ENCODE measurements around the gene CEP112. TPM values are rescaled to one million over a fixed set of nuclear protein-coding genes. Genes with fewer than 3 reads are reported as not detected.

CEP112 gene
- total and polyA plus RNA-seq, 10 of the 15 experiments (the other 5 are each of a cell fraction or from before 2014, with no cell fraction given), result 0.11 to 3.8 (median 0.32) TPM; not detected in 1

- TF ChIP-seq ZBTB4 (CRISPR knock-in tag; IDR thresholded peaks at IDR 0.05), result no peak
- TF ChIP-seq CREB1 (IDR thresholded peaks at IDR 0.05; ENCODE audit: low read depth), result peak; percentile 27; the same call in 1 of the 2 replicates
- no peak for TF ChIP-seq EGR1 (IDR thresholded peaks at IDR 0.05; ENCODE audit: borderline replicate concordance in 1 of 2, low read depth in 2 of 2, low read length in 2 of 2)
- no peak for TF ChIP-seq NFXL1 (IDR thresholded peaks at IDR 0.05; ENCODE audit: borderline replicate concordance)
- peak; percentile 47; the same call in 1 of the 2 replicates for TF ChIP-seq ZBTB40 (IDR thresholded peaks at IDR 0.05; ENCODE audit: borderline replicate concordance)
- peak; percentile 32 to 63; a peak in 2 of 4 replicates for TF ChIP-seq EP300 (IDR thresholded peaks at IDR 0.05; ENCODE audit: borderline replicate concordance in 1 of 2, control insufficient read depth in 1 of 2, low read depth in 2 of 2, low read length in 2 of 2)
- TF ChIP-seq CBFB (IDR thresholded peaks at IDR 0.05; ENCODE audit: low read depth), result no peak
- no peak for TF ChIP-seq CHD4 (IDR thresholded peaks at IDR 0.05)
- TF ChIP-seq, protein P1, sequence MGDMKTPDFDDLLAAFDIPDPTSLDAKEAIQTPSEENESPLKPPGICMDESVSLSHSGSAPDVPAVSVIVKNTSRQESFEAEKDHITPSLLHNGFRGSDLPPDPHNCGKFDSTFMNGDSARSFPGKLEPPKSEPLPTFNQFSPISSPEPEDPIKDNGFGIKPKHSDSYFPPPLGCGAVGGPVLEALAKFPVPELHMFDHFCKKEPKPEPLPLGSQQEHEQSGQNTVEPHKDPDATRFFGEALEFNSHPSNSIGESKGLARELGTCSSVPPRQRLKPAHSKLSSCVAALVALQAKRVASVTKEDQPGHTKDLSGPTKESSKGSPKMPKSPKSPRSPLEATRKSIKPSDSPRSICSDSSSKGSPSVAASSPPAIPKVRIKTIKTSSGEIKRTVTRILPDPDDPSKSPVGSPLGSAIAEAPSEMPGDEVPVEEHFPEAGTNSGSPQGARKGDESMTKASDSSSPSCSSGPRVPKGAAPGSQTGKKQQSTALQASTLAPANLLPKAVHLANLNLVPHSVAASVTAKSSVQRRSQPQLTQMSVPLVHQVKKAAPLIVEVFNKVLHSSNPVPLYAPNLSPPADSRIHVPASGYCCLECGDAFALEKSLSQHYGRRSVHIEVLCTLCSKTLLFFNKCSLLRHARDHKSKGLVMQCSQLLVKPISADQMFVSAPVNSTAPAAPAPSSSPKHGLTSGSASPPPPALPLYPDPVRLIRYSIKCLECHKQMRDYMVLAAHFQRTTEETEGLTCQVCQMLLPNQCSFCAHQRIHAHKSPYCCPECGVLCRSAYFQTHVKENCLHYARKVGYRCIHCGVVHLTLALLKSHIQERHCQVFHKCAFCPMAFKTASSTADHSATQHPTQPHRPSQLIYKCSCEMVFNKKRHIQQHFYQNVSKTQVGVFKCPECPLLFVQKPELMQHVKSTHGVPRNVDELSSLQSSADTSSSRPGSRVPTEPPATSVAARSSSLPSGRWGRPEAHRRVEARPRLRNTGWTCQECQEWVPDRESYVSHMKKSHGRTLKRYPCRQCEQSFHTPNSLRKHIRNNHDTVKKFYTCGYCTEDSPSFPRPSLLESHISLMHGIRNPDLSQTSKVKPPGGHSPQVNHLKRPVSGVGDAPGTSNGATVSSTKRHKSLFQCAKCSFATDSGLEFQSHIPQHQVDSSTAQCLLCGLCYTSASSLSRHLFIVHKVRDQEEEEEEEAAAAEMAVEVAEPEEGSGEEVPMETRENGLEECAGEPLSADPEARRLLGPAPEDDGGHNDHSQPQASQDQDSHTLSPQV (IDR thresholded peaks at IDR 0.05), result no peak
- TF ChIP-seq, protein P2, sequence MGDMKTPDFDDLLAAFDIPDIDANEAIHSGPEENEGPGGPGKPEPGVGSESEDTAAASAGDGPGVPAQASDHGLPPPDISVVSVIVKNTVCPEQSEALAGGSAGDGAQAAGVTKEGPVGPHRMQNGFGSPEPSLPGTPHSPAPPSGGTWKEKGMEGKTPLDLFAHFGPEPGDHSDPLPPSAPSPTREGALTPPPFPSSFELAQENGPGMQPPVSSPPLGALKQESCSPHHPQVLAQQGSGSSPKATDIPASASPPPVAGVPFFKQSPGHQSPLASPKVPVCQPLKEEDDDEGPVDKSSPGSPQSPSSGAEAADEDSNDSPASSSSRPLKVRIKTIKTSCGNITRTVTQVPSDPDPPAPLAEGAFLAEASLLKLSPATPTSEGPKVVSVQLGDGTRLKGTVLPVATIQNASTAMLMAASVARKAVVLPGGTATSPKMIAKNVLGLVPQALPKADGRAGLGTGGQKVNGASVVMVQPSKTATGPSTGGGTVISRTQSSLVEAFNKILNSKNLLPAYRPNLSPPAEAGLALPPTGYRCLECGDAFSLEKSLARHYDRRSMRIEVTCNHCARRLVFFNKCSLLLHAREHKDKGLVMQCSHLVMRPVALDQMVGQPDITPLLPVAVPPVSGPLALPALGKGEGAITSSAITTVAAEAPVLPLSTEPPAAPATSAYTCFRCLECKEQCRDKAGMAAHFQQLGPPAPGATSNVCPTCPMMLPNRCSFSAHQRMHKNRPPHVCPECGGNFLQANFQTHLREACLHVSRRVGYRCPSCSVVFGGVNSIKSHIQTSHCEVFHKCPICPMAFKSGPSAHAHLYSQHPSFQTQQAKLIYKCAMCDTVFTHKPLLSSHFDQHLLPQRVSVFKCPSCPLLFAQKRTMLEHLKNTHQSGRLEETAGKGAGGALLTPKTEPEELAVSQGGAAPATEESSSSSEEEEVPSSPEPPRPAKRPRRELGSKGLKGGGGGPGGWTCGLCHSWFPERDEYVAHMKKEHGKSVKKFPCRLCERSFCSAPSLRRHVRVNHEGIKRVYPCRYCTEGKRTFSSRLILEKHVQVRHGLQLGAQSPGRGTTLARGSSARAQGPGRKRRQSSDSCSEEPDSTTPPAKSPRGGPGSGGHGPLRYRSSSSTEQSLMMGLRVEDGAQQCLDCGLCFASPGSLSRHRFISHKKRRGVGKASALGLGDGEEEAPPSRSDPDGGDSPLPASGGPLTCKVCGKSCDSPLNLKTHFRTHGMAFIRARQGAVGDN (IDR thresholded peaks at IDR 0.05), result no peak
- no peak for TF ChIP-seq NR2F1 (conservative IDR thresholded peaks at IDR 0.05)
- TF ChIP-seq TCF7 (IDR thresholded peaks at IDR 0.05; ENCODE audit: borderline replicate concordance), result peak; percentile 96
Observed at GRCh38 chr17:65656390-65657250, 535.3 kb downstream of the CEP112 start (continued).

Measured in GM12878 (cell line).